Breast epithelium (tissue), 4 donors: Measurements from ENCODE around the gene DEFB127. TPM values are rescaled to one million over a fixed set of nuclear protein-coding genes. Genes with fewer than 3 reads are reported as not detected.
"Not testable (repeated sequence)": the region's sequence is repeated elsewhere in the genome, so short reads cannot be mapped to it uniquely, and the experiment has no call there.

Source experiments
- DNase-seq, 2 donors: peaks; one replicate each; pipeline ENCODE4 v3.0.0-alpha.2; 2019; ENCODE audit warnings: low spot score in 2 of 2
- H3K27ac ChIP-seq, 2 donors: fragments of 200-600 bp; sonication (generic) in 1 of 2; one replicate each; pipeline ENCODE4 v1.5.1; 2016 to 2019; ENCODE audit warnings: mild to moderate bottlenecking in 1 of 2
- H3K27me3 ChIP-seq, 2 donors: fragments of 200-600 bp; sonication (generic) in 1 of 2; one replicate each; pipeline versions ENCODE4 v1.5.1 to v1.6.0; 2017 to 2019; ENCODE audit warnings: control low read depth in 1 of 2, mild to moderate bottlenecking in 1 of 2
- H3K36me3 ChIP-seq: fragments of 200-600 bp; one replicate; pipeline ENCODE4 v1.5.1; 2019
- H3K4me1 ChIP-seq, 2 donors: fragments of 200-600 bp; sonication (generic); one replicate each; pipeline ENCODE4 v1.5.1; 2016 to 2019; ENCODE audit warnings: control low read depth in 1 of 2
- H3K4me3 ChIP-seq, 3 donors: fragments of 200-600 bp; sonication (generic); 1 replicate in 2 of 3; 2 replicates in 1 of 3; pipeline ENCODE4 v1.5.1; 2016 to 2019; ENCODE audit warnings: mild to moderate bottlenecking in 3 of 3, moderate library complexity in 2 of 3
- H3K9me3 ChIP-seq, 2 donors: fragments of 200-600 bp; sonication (generic) in 1 of 2; one replicate each; pipeline ENCODE4 v1.5.1; 2016 to 2019; ENCODE audit warnings: control low read depth in 1 of 2
- CTCF ChIP-seq, 3 donors: fragments of 450-650 bp; IDR thresholded peaks; one replicate each; pipeline ENCODE4 v1.5.1; 2016 to 2017; ENCODE audit warnings: antibody characterized with exemption in 3 of 3, mild to moderate bottlenecking in 3 of 3, moderate library complexity in 3 of 3
- POLR2A ChIP-seq: fragments of 450-650 bp; IDR thresholded peaks from one replicate; pipeline ENCODE4 v1.6.1; 2016; ENCODE audit warnings: antibody characterized with exemption, mild to moderate bottlenecking, moderate library complexity
- POLR2AphosphoS5 ChIP-seq, 3 donors: sonication (generic); formaldehyde crosslinking; IDR thresholded peaks; one replicate each; pipeline ENCODE4 v1.6.1; 2017; ENCODE audit warnings: antibody characterized with exemption in 3 of 3
- intact Hi-C: fragments of 100-400 bp; cut with DNase I; formaldehyde crosslinking; loops from one replicate; pipeline ENCODE4 v1.15.1; 2023; ENCODE audit warnings: low total_unique reads
- total RNA-seq, 3 donors: library from RNA; depleted of rRNA; stranded (reverse); fragments of >200 nt; gene quantifications; one replicate each; pipeline ENCODE4 v1.1.0, GENCODE V29; 2016

The DEFB127 gene
- total RNA-seq, result not detected

GRCh38 chr20:157154-157553 lies at the start of gene DEFB127:
DEFB127 (plus strand) TSS chr20:157454; CDS start chr20:157545, 91 bp downstream.
- no peaks in the 10 kb centered on the region for H3K27me3 ChIP-seq
- H3K9me3 ChIP-seq, result no peaks in the 10 kb centered on the region
- H3K4me3 ChIP-seq, result no peak within 1 kb of the TSS
- no peaks in the 10 kb centered on the region for H3K36me3 ChIP-seq
- no peak for DNase-seq
- intact Hi-C loops, result no loop called here
- TF ChIP-seq POLR2A (no peak), CTCF (IDR thresholded peaks at IDR 0.05) (no peak), POLR2AphosphoS5 (IDR thresholded peaks at IDR 0.05) (no peak)
- no peak within 1 kb of the TSS for H3K27ac ChIP-seq
- no peaks in the 10 kb centered on the region for H3K4me1 ChIP-seq

- Histone ChIP-seq H3K27ac (no peak overlapping the region), H3K36me3 (no peaks in the 10 kb centered on the region), H3K4me1 (no peaks in the 10 kb centered on the region), H3K27me3 (no peaks in the 10 kb centered on the region), H3K9me3 (peaks cover 0 to 8% of the 10 kb centered on the region in 2 donors), H3K4me3 (no peak overlapping the region)
- intact Hi-C loops, result no loop called here
- TF ChIP-seq POLR2A (no peak), POLR2AphosphoS5 (IDR thresholded peaks at IDR 0.05) (no peak), CTCF (IDR thresholded peaks at IDR 0.05) (no peak)
- no peak for DNase-seq
Measured at GRCh38 chr20:112396-112795, 44.9 kb upstream of the DEFB127 start.

- H3K9me3 ChIP-seq, result peaks cover 0 to 17% of the 10 kb centered on the region in 2 donors
- no peak for DNase-seq
- H3K4me3 ChIP-seq, result no peak overlapping the region
- peaks cover 0 to 3% of the 10 kb centered on the region in 2 donors for H3K27me3 ChIP-seq
- no peaks in the 10 kb centered on the region for H3K4me1 ChIP-seq
- TF ChIP-seq POLR2A (no peak), CTCF (IDR thresholded peaks at IDR 0.05) (no peak), POLR2AphosphoS5 (IDR thresholded peaks at IDR 0.05) (no peak)
- no peaks in the 10 kb centered on the region for H3K36me3 ChIP-seq
- no peak overlapping the region for H3K27ac ChIP-seq
- intact Hi-C loops, result no loop called here
Measured at GRCh38 chr20:117518-117917, 39.7 kb upstream of the DEFB127 start.

DNA sequence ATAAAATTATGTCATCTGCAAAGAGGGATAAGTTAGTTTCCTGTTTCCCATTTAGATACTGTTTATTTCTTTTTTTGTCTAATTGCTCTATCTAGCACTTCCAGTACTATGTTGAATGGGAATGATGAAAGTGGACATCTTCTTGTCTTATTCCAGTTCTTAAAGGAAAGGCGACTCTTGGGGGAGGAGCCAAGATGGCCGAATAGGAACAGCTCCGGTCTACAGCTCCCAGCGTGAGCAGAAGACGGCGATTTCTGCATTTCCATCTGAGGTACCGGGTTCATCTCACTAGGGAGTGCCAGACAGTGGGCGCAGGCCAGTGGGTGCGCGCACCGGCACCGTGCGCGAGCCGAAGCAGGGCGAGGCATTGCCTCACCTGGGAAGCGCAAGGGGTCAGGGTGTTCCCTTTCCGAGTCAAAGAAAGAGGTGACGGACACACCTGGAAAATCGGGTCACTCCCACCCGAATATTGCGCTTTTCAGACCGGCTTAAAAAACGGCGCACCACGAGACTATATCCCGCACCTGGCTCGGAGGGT lies 27.4 kb upstream of the DEFB127 start:
- H3K4me1 ChIP-seq, intact Hi-C loops, DNase-seq, H3K27me3 ChIP-seq, H3K4me3 ChIP-seq, H3K36me3 ChIP-seq, H3K9me3 ChIP-seq, H3K27ac ChIP-seq: not testable (repeated sequence)

GRCh38 chr20:137668-138490 lies 19.4 kb upstream of the DEFB127 start:
- TF ChIP-seq POLR2A (no peak), CTCF (IDR thresholded peaks at IDR 0.05) (no peak), POLR2AphosphoS5 (IDR thresholded peaks at IDR 0.05) (no peak)
- Histone ChIP-seq H3K27me3 (peaks cover 0 to 5% of the 10 kb centered on the region in 2 donors), H3K36me3 (no peaks in the 10 kb centered on the region), H3K4me1 (no peaks in the 10 kb centered on the region), H3K27ac (no peak overlapping the region), H3K4me3 (no peak overlapping the region), H3K9me3 (no peaks in the 10 kb centered on the region)
- intact Hi-C loops, result no loop called here
- DNase-seq, result no peak
